ENCODE measurements around the gene SND1.
A peak's percentile ranks its signal among the peaks of the same experiment; 100 is the strongest.
"Not testable (repeated sequence)": the region's sequence is repeated elsewhere in the genome, so short reads cannot be mapped to it uniquely, and the experiment has no call there.

The SND1 gene

DNA sequence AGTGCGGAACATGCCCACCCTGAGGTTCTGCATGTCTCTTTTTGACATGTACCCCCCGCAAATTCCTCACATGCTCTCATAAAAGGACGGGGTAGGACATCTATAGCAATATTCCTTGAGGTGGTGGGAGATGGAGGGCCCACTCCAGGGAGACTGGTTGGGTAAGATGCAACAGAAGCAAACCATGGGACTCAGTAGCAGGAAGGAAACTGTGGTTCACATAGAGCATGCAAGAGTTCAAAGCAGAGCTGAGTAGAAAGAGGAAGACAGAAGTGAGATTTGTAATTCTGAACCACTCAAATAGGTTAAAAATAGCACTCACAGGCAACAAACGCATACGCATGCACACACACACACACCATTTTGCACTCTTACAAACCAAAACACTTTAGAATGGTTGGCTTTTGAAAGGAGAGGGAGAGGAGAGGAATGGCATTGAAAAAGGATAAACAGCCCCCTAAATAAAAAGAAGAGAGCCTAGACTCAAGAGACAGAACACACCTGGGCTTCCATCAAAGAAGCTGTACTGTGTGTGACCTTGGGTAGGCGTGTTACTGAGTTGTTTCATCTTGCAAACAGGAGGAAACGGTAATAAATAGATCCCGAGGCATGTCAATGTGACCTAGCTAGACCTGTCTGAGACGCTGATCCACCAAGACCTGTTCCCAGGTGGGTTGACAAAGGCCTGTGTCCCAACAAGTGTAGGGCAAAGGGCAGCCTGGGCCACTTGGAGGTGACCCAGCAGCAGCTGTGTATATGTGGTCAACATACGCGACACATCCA lies 456.8 kb downstream of the SND1 start:
- no peak for DNase-seq

DNA sequence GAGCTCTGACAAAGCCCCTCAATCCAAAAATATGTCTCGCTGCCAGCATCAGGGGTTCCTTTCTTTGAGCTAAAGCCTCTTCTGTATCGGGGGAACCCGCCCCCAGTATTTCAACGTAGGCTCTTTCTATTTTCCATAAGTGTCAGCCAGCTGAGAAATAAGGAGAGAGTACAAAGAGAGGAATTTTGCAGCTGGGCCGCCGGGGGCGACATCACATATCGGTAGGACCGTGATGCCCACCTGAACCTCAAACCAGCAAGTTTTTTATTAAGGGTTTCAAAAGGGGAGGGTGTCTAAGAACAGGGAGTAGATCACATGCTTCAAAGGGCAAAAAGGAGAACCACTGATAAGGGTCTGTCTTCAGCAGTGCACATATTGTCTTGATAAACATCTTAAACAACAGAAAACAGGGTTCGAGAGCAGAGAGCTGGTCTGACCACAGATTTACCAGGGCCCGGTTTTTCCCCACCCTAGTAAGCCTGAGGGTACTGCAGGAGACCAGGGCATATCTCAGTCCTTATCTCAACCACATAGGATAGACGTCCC lies 457.5 kb downstream of the SND1 start:
- not testable (repeated sequence) for DNase-seq

DNA sequence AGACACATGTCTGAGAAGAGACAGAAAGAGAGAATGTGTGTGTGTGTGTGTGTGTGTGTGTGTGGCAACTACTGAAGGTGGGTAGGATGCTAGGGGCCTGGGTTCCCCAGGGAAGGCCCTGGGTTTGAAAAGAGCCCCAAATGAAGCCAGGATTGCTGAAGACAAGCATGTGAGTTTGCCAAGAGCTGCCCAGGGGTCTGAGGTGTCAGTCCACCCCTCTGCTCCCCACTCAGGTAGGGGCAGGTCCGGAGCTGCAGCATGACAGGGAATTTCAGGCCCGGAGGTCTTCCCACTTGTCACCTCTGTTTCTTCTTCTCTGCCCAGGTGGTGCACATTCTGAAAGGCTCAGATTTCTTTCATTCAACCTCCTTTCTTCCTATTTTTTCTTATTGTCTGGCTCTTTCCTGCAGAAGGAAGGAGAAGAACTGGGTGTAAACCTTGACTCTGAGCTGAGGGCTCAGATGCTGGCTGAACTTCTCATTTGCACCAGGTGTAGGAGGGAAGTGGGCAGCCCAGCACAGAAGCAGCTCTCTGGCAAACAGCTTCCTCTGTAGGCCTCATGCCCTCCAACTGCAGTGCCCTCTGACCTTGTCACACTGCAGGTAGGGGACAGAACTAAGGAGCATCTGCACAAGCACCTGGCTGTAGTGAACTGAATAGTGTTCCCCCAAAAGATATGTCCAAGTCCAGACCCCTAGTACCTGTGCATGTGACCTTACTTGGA lies 458.8 kb downstream of the SND1 start:
- no peak for DNase-seq

DNA sequence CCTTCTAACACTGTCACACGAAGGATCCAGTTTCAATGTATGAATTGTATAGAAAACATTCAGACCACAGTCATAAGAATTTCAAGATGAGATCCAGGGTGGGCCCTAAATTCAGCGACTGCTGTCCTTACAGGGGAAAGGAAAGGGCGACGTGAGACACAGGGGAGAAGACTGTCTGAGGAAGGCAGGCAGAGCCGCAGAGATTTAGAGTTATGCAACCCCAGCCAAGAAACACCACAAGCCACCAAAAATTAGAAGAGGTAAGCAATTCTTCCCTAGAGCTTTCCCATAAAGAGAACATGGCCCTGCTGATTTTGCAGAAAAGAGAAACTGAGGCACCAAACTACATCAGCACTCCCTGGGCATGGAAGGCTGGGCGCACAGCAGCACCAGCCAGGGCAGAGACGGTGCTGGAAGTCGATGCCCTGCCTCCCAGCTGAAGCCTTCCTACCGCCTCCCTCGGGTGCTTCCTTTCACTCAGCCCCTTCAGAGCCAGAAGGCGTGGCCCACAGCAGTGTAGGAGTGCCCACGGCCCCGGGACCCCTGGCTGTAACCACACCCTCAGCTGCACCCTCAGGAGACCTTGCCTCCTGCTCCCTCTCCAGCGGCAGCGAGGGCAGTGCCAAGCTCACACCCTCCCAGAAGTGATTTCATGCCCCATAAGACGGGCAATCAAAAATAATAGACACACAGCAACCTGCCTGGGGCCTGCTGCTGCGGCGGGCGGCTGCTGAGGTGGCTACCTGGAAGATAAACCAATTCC lies 460.2 kb downstream of the SND1 start:
- no peak for DNase-seq

DNA sequence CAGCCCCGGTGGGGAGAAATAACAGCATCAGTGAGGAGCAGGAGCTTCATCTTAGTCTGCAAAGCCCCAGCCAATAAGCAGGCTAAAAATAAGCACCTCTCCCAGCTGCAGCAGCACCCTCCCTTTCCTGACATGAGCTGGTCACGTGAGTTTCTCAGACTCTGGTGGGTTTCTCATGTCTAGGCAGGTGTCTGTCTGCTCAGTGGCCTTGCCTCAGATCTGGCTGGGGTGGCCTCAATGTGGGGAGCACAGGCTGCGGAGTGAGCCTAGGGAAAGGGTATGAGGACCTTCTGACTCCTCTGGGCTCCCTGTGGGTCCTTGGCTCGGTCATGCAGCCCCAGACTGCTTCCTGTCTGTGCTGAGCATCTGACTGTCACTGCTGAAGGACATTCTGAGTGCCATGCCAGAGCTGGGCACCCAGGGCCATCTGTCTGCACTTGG lies 460.8 kb downstream of the SND1 start:
- peak; percentile 36 for DNase-seq

DNA sequence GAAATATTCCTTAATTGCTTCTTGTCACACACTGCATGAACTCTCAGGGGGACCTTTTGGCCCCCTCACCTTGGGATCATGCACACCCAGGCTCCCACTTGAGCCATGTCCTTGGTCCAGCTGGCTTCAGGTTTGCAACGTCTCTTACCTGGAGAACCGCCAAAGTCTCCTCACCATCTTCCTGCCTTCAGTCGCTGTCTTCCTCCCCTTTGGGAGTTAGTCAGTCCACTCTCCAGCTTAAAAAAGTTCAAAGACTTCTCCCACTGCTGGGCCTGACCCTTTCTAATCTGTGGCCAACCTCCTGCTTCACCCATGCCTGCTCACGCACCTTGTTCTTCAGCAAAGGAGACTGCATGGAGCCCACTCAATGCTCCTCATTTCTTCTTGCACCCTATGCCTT lies 461.8 kb downstream of the SND1 start:
- DNase-seq, result no peak

DNA sequence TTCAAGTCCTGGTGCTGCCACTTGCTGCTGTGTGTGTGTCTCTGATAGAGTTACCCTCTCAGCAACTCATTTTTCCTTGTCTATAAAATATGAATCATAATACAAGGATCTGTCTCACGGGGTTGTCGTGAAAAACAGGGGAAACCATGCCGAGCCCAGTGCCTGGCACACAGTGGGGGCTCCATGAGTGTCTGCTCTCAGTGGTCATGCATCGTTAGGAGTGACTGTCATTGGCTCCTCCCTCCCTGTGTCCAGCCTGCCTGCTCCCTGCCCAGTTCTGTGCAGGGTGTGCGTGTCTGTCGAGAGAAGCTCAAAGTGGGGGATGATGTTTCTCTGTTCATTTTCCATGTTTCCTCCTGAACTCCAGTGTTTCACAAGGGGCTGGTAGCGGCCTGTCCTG lies 462.8 kb downstream of the SND1 start:
- no peak for DNase-seq

DNA sequence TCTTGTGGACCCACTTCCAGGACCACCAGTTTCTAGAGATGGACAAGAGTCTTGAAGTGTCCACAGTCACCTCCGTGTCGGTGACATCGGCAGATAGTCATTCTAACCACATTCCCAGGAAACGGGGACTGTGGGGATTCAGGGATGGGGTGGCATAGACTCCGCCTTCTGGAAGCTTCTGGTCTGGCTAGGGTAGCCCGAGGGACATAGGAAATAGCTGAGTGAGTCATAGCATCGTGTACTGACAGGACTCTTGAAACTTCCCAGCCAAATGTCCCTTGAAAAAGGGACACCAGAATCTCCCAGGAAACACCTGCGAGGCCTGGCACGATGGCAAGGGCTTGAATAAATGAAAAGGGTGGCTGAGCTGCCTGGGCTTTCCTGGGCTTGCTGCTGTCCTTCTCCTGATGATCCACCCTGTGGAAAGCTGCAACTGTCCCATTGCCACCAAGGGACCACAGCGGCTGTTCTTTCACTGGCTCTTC lies 463.4 kb downstream of the SND1 start:
- DNase-seq, result no peak

DNA sequence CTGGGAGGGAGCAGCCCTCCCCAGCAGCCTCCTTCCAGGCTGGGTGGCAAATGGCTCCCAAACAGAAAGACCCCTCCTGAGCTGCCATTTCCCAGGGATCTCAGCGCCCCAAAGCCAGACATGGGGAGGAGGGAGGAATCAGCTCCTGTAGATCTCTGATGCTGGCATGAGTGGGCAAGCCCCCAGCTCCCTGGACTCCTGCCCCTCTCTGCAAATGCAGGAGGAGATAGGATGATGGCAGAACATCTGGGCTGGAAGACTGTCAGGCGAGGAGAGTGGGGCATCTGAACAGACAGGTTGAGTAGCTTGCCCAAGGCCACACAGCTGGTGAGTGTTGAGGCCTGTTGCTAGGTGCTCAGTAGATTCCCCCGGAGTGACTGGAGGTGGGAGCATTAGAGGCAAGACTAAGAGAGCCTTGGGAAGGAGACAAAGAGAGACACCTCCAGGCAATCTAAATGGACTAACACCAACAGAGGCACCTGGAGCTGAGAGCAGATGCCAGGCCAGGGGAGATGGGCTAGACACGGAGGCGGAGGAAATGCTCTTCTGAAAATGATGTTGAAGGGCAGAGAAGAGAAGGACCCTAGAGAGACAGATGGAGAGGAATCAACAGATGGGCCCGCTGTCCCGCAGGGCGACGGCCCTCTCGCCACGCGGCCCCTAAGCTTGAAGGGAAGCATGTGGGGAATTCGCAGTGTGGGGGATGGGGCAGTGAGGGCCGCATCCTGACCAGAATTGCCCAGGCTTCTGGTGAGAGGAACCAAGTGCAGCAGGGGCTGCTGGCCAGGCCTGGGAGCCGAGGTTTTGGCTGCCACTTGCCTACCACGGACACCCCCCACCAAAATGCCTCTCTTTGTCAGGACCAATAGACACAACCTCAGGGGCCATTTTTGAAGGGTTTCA lies 464.1 kb downstream of the SND1 start:
- peak; percentile 77 for DNase-seq

DNA sequence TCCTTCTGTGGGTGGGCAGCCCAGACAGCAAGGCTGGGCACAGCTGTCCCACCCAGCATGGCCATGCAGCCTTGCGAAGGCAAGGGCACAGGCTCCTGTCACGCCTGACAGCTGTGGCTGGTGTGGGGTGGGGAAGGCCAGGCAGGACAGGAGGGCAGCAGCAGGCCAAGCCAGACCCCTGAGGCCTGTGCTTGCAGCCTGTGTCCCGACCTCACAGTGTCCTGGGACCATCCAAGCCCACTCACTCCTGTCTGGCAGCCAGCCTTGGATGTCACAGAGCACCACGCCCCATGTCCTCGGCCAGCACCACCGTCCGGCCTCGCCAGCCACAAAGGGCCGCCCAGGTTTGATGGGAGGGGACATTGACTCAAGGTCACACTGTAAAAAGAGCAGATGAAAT lies 464.7 kb downstream of the SND1 start:
- DNase-seq, result no peak

DNA sequence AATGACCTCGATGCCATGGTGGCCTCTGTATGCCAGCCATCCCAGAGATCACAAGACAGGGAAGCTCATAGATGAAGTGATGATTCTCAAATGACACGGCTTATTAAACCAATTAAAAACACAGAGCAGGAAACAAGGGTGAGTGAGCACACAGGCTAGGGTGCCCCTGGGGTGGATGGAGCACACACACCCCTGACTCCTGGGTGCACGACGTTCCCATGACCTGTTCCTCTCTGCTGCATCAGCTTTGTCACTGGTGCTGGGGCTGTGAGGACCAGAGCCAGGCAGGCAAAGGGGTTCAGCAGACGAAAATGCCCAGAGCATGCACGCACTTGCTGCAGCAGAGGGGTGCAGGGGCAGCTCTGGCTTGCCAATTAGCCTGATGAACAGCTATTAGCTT lies 465.7 kb downstream of the SND1 start:
- DNase-seq, result no peak

DNA sequence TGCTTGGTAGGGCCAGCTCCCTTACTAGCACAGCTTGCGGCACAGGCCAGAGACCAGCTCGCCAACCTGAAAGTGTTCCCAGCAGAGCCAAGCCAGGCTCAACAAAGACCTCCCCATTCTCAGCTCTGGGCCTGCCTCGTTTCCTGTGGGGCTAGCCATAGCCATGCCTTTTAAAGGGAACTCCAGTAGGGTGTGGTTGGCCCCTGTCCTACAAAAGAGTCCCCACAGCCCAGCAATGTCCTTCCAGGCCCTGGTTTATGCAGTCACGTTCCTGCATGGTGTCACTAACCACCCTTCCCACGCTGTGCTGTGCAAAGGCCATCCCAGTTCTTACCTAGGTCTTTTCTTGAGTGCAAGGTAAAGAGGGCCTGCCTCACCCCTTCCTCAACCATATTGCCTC lies 467.0 kb downstream of the SND1 start:
- DNase-seq, result no peak

DNA sequence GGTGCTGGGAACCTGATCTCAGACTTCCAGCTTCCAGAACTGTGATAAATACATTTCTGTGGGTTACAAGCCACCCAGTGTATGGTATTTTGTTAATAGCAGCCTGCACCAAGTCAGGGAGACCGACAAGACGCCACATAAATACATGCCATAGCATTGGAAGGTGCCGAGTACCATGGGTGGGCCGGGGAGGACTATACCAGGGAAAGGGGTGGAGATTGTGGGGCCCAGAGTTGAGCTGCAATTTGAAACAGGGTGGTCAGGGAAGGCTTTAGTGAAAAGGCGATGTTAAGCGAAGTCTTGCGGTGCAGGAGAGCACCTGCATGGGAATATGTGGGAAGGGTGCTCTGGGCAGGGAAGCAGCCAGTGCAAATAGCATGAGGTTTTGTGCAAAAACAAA lies 468.1 kb downstream of the SND1 start:
- no peak for DNase-seq

DNA sequence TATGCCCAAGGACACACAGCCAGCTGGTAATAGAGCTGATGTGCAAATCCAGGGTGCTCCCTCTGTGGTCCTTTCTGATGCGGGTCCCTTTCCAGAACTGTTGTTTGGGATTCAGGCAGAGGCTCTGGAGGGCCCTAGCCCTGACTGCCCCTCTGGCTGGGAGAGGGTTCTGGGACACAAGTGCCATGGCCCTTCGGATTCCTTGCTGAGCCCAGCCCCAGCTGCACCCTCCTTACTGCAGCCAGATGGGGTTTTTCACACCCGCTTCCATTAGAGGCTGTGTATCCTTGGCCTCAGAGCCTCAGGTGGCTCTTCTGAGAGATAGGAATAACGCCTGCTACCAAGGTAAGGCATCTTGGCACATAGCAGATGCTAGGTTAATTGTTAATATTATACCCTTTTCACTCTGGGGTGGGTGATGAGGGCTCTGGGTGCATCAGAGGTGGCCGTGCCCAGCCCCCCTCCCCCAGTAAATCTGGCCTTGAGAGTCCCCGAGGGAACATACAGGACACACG lies 469.0 kb downstream of the SND1 start:
- no peak for DNase-seq

DNA sequence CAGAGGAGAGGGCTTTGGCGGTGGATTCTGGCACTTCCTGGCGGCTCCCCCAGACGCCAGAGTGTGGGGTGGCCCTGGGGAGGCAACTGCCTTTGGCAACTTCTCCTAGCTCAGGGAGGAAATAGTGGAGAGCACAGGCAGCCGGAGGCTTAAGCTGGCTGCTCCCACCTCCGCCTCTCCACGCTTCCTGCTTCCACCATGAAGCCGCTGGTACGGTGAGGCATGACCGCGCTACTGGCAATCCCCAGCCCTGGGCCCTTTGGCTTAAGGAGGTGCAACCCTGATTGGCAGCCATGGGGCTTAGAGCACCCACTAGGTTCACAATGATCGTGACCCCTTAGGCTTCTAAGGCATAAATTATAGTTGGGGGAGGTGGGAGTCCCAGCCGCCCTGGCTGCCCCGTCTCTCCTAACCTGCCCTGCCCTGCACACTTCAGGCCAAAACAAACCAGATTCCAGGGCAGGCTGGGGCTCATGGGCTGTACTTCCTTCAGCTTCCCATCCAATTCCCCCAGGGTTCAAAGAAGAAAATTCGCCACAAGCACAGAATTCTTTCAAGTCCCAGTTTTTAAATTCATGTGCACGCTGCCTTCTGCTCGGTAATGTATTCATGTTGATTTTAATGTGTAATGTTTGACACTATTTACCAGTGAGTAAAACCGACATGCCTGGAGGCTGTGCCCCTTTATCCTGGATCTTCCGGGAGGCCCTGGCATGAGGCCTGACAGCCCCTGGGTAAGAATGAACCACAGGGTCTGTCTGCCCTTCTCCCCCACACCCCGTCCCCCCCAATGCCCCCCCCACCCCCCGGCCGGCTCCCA lies 469.9 kb downstream of the SND1 start:
- peak; percentile 25 for DNase-seq

DNA sequence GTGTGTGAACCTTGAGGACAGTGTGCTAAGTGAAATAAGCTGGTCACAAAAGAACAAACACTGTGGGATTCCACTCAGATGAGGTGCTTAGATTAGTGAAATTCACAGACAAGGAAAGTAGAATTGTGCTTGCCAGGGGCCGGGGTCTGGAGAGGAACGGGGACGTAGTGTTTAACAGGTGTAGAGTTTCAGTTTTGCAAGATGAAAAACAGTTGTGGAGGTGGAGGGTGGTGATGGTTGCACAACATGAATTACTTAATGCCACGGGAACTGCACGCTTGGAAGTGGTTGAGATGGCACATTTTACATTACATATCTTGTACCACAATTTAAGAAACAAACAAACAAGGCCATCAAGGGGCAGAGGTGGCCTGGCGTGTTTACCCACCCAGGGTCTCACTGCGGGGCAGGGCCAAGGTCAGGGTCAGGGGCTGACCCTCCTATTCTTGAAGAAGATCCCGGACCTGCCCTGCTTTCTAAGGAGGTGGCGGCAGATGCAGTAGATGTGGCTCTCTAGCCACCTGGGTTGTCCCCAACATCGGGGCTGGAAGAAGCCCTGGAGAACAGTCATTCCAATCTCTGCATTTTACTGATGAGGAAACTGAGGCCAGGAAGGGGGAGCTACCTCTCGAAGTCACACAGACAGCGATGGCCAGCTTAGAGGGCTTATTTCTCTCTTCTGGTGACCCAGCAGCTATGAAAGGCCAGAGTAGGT lies 470.7 kb downstream of the SND1 start:
- no peak for DNase-seq

DNA sequence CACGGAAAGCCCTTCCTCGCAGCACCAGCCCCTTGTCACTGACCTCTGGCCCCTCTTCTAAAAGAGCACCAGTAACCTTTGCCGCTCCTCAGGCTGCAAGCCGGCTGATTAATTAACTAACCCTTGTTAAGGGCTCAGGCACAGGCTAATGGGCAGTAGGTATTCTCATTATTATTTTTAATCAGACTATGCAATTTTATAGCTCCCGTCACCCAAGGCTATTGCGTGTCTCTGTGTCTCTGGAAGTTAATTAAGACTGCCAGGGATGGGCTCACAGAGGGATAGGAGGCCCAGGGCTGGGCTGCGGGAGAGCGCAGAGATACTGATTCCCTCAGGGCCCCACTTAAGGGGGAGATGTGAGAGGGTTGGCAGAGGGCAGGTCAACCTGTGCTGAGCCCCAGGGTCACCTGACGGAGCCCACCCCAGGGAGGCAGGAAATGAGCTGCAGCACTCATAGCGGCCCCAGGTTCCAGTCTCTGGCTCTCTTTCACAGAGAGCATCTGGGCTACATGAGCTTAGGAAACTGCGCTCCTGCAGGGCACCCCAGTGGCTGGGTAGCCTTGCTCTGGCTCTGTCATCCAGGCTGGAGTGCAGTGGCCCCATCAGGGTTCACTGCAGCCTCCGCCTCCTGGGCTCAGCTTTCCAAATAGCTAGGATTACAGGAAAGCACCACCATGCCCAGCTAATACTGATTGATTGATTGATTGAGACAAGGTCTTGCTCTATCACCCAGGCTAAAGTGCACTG lies 471.5 kb downstream of the SND1 start:
- DNase-seq, result peak; percentile 82

DNA sequence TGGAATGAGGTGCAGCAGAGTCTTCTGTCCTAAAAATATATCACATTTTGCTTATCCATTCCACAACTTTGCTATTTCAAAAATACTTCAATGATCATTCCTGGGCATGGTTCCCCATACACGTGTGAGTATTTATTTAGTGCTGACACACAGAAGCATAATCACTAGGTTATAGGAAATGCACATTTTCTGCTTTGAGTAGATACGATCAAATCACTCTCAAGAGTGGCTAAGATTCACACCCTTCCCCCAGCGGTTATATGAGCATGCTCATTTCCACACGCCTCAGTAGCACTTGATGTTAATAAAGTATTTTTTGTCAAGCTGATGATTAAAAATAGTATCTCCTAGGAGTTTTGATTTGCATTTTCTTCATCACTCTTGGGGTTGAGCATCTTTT lies 472.8 kb downstream of the SND1 start:
- no peak for DNase-seq

DNA sequence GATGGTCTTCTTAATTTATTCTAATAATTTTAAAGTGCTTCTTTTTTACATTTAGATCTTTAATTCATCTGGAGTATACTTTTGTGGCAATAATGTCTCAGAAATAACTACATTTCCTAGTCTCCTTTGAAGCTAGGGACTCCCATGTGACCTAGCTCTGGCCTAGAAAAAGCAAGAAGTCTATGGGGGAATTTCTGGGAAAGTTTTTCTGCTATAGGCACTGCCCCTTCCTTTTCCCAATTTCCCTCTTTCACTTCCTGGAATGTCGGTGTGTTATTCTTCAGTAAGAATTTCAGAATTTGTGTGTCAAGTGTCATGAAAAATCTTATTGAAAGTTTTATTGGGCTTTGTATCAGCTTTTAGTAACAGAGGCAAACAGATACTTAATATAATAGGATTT lies 473.8 kb downstream of the SND1 start:
- no peak for DNase-seq

DNA sequence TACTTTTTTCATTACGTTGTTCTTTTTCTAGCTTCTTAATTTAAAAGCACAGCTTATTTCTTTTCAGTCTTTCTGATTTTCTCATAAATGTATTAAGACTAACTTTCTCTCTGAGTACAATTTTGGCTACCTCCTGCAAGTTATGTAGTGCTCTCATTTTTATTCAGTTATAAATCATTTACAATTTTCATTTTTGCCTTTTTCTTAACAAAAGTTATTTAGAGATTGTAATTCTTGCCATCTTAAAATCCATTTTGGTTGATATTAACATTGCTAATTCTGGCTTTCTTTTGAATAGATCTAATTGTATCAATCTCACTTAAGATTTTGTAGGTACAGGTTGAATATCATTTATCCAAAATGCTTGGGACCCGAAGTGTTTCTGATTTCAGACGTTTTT lies 476.4 kb downstream of the SND1 start:
- no peak for DNase-seq

Measured in NCI-H82 (cell line).